GM18507 (cell line): ENCODE measurements around the gene EWSR1.
"Not testable (repeated sequence)": the region's sequence is repeated elsewhere in the genome, so short reads cannot be mapped to it uniquely, and the experiment has no call there.

Experiments
- DNase-seq: peaks from one replicate; pipeline ENCODE4 v3.0.0; 2011; ENCODE audit warnings: low read depth; ENCODE audit not compliant: insufficient read length; ENCODE audit errors: extremely low spot score
- FAIRE-seq: peaks from 2 replicates; lab custom pipeline; 2011; peaks lifted over from hg19 to GRCh38; lab: Jason Lieb, UNC

The EWSR1 gene

DNA sequence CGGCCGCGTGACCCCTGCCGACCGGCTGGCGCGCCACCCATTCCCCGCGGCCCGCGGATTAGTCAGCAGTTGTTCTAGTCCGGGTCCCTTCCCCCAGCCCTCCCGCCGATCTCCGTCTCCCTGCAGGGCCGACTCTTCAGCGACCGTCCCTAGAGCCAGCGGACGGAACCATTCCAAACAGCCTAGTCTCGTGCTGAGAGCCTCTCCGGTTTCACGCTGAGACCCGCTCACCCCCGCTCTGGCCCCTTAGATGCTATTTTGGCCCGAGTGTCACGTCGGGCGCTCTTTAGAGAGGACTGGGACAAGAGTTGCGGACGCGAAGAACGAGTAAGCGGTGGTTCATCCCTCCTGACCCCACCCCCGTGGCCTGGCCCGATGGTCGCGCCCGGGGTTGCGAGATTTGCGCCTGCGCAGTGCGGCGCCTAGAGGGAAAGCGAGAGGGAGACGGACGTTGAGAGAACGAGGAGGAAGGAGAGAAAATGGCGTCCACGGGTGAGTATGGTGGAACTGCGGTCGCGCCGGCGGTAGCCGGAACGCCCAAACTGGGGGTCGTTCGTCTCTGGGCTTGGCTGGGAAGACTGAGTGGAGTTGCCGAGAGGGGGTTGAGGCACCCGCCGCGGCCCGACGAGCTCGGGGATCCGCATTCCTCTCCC is at the start of gene EWSR1, which contains the start of gene RHBDD3:
EWSR1 (plus strand) TSS at position 411 of the 653 bp plus-strand sequence; CDS start at position 480, 69 bp downstream.
RHBDD3 (minus strand) TSS at position 124 of the 653 bp plus-strand sequence. CDS start 2,355 bp downstream, outside the sequence.
- FAIRE-seq (peak; percentile 92), DNase-seq (peak; percentile 89)

DNA sequence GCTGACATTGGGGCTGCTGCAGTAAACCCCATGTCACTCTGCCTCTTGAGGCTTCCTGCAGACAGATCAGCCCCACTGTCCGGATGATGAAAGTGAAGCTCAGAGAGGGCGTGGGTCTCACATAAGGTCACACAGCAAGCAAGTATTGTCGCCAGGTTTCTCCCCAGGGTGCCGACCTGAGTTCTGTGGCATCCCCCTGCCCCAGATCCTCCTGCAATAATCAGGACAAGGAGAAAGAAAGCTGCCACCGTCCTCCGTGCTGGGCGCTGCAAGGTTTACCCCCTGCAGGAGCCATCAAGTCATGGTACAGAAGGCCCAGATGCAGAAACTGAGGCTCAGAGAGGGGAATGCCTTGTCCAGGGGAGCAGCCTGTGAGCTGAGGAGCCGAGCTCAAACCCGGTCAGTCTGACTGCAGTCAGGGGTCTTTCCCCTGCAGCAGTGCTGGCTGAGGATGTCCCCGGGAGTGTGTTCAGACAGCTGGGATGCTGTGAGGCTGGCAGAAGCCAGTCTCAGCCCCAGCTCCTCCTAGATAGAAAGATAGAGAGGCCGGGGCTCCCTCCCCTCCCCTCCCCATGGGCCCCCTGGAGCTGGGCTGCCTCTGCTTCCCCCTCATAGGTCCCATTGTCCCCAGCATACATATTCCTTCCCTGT is 49.2 kb upstream of the EWSR1 start:
- FAIRE-seq (no peak), DNase-seq (no peak)

DNA sequence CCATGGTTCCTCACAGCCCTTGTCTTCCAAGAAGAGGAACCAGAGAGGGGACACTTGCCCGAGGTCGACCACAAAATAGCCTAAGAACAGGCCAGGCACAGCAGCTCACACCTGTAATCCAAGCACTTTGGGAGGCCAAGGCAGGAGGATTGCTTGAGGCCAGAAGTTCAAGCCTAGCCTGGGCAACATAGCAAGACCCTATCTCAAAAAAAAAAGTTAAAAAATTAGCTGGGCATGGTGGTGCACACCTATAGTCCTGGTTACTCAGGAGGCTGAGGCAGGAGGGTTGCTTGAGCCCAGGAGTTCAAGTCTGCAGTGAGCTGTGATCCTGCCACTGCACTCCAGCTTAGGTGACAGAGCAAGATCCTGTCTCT is 48.7 kb upstream of the EWSR1 start:
- FAIRE-seq, DNase-seq: not testable (repeated sequence)

DNA sequence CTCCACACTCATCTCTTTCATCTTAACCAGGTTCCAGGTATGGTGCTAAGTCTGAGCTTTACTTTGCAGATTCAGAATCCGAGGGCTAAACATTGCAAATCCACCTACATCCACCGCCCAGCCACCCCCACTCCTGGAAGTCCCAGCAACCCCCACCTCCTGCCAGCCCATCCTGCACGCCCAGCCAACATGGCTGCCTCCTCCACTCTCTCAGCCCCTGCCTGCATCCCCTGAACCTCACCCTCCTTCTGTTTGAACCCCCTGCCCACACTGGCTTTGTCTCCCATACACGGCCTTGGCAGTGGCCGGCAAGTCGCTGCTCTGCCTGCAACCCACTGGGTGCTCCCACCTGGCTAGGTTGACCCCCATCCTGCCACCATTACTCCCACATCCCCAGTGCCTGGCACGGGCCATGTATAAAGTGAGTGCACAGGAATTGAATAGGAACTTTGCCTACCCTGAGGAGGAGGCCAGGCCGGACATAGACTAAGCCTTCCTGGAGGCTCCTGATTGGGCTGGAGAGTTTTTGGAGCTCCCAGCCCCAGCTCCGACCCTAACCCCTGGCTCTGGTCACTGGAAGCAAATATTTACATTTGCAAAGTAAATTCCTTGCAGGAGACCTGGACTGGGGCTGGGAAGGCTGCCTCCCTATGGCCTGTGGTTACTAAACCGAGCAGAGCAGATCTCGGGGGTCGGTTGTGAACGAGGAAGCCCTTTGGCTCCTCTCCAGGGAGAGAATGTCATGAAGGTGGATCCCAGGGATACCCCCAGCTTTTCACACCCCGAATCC is 48.0 kb upstream of the EWSR1 start:
- DNase-seq, result no peak
- FAIRE-seq, result no peak

DNA sequence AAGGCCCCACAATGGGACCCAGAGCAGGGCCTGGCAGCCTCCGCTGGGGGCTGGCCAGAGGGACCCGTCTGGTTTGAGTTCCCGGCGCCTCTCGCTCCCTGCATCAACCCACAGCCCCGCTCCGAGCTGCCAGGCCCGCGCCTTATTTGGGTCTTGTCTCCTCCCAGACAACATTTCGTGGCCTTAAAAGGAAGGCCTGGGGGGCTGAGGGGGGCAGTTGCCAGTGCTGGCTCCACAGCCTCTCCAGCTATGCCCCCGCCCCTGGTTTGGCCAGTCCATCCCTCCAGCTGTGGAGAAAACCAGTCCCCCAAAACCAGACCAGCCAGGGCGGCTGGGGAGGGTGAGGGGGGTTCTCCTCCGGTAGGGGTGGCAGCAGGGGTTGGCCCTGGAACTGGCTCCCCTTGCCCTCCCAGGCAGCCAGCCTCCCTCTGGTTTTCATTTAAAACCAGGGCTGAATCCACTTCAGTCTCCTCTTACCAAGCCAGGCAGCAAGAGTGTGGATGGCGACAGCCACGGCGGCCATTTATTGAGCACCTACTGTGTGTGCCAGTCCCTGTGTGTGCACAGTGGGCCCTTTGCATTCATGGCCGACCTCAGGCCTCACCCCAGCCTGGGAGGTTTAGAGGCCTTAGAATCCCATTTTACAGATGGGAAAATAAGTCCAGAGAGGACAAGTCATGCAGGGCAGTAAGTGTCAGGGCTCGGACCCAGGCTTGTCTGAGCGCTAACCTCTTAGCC is 43.8 kb upstream of the EWSR1 start:
- no peak for DNase-seq

GRCh38 chr22:29224859-29225410 is 43.1 kb upstream of the EWSR1 start:
- DNase-seq (no peak), FAIRE-seq (no peak)

More for the DNA sequence above, 43.8 kb upstream of the EWSR1 start:
- FAIRE-seq, result no peak

DNA sequence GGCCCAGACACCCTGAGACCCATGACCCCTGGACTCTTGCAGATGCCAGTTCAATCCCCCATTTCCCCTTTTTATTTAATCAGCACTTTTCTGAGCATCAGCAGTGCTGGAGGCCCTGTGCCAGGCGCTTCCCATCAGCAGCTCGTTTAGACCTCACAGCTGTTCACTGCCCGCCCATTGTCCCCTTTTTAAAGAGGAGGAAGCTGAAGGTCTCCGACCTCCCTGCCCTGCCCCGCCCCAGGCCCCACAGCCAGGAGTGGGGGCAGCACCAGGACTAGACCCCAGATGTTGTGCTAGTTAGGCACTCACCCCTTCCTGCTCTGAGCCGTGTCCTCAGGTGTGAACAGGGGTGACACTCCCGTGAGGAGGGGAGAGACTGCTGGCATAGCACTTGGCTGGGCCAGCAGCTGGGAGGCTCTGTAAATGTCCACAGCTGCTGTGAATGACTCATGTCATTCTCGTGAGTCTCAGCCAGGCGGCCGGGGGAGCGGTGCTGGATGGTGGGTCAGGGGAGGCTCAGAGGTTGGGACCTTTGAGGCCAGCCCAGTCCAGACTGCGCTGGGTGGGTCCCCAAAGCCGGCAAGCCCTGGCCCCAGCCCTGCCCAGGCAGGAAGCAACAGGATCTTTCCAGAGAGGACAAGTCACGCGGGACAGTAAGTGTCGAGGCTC is 42.5 kb upstream of the EWSR1 start:
- FAIRE-seq (no peak), DNase-seq (no peak)

DNA sequence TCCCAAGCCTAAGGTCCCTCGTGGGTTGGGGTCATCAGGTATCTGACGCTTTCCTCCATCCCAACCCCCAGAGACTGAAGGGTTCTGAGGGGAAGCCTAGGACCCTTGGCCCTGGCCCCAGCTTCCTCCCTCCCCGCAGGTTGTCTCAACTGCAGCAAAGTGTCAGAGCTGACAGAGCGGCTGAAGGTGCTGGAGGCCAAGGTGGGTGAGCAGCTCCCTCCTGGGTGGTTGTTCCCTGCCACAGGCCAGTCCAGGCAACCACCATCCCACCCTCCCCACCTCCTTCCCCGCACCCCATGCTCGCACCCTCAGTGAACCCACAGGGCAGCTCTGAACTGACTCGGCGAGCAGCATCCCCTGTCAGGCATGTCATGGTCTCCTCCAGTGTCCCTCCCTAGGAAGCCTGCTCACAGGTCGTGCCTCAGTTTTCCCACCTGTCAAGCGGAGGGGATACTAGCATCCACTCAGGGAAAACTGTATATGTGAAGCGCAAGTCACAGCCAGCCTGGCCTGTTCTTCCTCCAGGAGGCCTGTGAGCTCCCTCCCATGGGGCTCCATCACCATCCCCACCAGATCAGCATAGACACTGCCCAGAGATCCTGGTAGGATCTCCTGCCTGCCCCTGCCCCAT is 41.6 kb upstream of the EWSR1 start:
- FAIRE-seq, result no peak
- DNase-seq, result no peak

DNA sequence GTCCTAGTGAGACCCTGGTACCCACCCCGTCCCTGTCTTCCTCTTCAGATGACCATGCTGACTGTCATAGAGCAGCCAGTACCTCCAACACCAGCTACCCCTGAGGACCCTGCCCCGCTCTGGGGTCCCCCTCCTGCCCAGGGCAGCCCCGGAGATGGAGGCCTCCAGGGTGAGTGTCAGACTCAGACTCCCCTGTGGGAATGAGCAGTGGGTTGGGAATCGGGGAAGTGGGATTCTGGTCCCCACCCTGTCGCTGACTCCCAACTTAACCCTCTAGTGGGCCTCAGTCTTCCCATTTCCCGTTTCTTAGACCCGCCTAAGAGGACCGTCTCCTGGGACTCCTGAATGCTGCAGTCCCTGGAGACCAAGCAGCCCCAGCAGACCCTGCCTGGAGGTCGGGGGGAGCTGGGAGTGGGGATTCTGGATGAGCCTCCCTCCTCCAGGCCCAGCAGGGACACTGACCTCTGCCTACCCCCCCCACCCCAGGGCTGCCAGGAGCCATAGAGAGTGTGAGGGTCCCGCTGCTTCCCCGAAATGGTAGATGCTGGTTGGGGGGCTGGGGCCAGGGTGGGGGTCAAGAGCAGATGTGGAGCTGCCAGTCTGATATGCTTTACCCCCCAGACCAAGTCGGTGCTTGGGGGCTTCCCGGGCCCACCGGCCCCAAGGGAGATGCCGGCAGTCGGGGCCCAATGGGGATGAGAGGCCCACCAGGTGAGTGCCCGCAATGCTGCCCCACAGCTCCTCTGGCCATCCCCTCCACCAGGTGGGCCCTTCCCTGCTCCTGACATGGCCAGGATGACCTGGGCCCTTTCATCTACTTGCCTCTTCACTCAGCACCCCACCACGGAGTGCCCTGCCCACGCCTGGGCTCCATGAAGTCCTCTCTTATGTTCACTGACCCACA is 36.8 kb upstream of the EWSR1 start:
- FAIRE-seq (no peak), DNase-seq (no peak)

GRCh38 chr22:29231971-29232959 is 35.8 kb upstream of the EWSR1 start:
- FAIRE-seq, result no peak
- no peak for DNase-seq

- FAIRE-seq (no peak), DNase-seq (no peak)
These were observed 34.7 kb upstream of the EWSR1 start for GRCh38 chr22:29233277-29233877.

DNA sequence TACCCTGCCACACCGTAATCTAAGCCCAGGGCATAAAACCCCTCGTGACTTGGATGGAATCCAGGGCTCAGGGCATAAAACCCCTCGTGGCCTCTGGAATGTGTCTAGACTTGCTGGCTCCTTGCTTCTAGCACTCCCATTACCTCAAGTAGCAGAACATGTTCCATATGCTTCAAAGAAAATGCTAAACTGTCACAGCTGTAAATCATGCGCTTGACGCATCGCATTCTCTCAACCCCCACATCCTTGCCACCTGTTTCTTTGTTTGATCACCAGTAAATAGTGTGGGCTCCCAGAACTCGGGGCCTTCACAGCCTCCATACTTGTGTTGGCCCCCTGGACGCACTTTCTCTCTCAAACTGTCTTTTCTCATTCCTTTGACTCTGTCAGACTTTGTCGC is 27.6 kb upstream of the EWSR1 start:
- FAIRE-seq, DNase-seq: not testable (repeated sequence)

DNA sequence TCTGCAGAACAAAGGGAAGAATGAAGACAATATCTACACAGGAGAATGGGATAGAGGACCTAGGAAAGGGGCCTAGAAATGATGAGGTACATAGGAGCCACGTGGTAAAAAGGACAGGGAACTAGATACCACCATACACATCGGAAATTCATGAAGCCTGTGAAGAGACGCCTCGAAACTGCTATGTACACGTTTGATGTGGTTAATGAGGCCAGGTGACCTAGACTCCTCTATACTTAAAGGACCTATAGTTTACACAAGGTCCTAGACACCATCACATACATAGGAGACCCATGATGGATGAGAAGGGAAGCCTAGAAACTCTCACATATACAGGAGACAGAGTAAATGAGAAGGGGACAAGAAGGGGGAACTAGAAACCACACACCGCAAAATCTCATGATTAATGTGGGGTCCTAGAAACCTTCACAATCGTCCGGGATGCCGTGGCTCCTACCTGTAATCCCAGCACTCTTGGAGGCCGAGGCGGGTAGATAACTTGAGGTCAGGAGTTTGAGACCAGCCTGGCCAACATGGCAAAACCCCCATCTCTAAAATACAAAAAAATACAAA is 24.1 kb upstream of the EWSR1 start:
- DNase-seq, result no peak
- FAIRE-seq, result no peak

- FAIRE-seq (no peak), DNase-seq (no peak)
These were observed 23.1 kb upstream of the EWSR1 start for GRCh38 chr22:29244785-29245625.
